Upper lobe of right lung (tissue), 1 donor: ENCODE measurements around the gene RAD52. TPM values are rescaled to one million over a fixed set of nuclear protein-coding genes. Genes with fewer than 3 reads are reported as not detected.

ENCODE experiments used
- ATAC-seq: fragments of 200-7000 bp; cut with Tn5 transposase; one replicate; pipeline ENCODE4 v1.9.1; 2020; ENCODE audit warnings: mild to moderate bottlenecking, moderate library complexity
- DNase-seq: peaks from one replicate; pipeline ENCODE4 v3.0.0-alpha.2; 2020
- H3K27ac ChIP-seq: fragments of 200-600 bp; one replicate; pipeline ENCODE4 v1.8.0; 2022
- H3K27me3 ChIP-seq: fragments of 200-600 bp; one replicate; pipeline ENCODE4 v1.8.0; 2022; ENCODE audit warnings: mild to moderate bottlenecking
- H3K36me3 ChIP-seq: fragments of 200-600 bp; one replicate; pipeline ENCODE4 v1.8.0; 2022
- H3K4me1 ChIP-seq: fragments of 200-600 bp; one replicate; pipeline ENCODE4 v1.8.0; 2022
- H3K4me3 ChIP-seq: fragments of 200-600 bp; one replicate; pipeline ENCODE4 v1.8.0; 2022; ENCODE audit warnings: mild to moderate bottlenecking
- H3K9me3 ChIP-seq: fragments of 200-600 bp; one replicate; pipeline ENCODE4 v1.8.0; 2022
- intact Hi-C: fragments of 100-400 bp; cut with DNase I; formaldehyde crosslinking; loops from one replicate; pipeline ENCODE4 v1.11.0; 2022
- total RNA-seq: library from RNA; stranded (reverse); fragmentation: NEBNext Ultra II Directional; extraction: Animal tissue kit (Norgen Biotek cat#: 25700); gene quantifications from one replicate; pipeline ENCODE4 v1.2.1, GENCODE V29; 2021
- TF ChIP-seq, protein P1 (sequence below): fragments of 200-600 bp; IDR thresholded peaks from one replicate; pipeline ENCODE4 v1.8.0; 2022; ENCODE audit warnings: antibody characterized with exemption
- donor health status: DM: no; HTN: yes; CAD: no; lungs with severe emphysema.

RAD52 gene
- total RNA-seq, 1 donor from 2014 or later = 13.3 TPM

DNA sequence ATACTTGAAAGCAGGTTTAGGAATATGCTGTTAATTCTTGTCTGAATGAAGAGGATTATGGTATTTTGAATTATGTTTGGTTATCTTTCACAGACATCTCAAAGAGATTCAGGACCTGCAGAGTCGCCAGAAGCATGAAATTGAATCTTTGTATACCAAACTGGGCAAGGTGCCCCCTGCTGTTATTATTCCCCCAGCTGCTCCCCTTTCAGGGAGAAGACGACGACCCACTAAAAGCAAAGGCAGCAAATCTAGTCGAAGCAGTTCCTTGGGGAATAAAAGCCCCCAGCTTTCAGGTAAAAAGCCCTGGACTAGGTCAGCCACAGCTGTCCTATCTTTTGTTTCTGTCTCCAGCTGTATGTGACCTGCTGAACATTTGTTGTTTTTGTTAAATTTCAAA is 52.1 kb downstream of the RAD52 start:
- Histone ChIP-seq H3K9me3 (no peaks in the 10 kb centered on the region), H3K4me3 (no peak overlapping the region), H3K36me3 (peaks cover 90% of the 10 kb centered on the region), H3K27me3 (no peaks in the 10 kb centered on the region), H3K4me1 (no peaks in the 10 kb centered on the region), H3K27ac (no peak overlapping the region)
- DNase-seq (no peak), ATAC-seq (no peak)
- intact Hi-C loops = no loop called here
- TF ChIP-seq, protein P1, sequence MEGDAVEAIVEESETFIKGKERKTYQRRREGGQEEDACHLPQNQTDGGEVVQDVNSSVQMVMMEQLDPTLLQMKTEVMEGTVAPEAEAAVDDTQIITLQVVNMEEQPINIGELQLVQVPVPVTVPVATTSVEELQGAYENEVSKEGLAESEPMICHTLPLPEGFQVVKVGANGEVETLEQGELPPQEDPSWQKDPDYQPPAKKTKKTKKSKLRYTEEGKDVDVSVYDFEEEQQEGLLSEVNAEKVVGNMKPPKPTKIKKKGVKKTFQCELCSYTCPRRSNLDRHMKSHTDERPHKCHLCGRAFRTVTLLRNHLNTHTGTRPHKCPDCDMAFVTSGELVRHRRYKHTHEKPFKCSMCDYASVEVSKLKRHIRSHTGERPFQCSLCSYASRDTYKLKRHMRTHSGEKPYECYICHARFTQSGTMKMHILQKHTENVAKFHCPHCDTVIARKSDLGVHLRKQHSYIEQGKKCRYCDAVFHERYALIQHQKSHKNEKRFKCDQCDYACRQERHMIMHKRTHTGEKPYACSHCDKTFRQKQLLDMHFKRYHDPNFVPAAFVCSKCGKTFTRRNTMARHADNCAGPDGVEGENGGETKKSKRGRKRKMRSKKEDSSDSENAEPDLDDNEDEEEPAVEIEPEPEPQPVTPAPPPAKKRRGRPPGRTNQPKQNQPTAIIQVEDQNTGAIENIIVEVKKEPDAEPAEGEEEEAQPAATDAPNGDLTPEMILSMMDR = no peak

DNA sequence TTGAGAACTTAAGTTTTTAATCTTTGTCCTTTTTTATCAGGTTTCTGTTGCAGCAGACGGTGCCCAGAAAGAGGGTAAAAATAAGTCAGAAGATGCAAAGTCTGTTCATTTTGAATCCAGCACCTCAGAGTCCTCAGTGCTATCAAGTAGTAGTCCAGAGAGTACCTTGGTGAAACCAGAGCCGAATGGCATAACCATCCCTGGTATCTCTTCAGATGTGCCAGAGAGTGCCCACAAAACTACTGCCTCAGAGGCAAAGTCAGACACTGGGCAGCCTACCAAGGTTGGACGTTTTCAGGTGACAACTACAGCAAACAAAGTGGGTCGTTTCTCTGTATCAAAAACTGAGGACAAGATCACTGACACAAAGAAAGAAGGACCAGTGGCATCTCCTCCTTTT is 53.5 kb downstream of the RAD52 start:
- DNase-seq = no peak
- Histone ChIP-seq H3K4me3 (no peak overlapping the region), H3K27ac (no peak overlapping the region), H3K9me3 (no peaks in the 10 kb centered on the region), H3K36me3 (peaks cover 90% of the 10 kb centered on the region), H3K27me3 (no peaks in the 10 kb centered on the region), H3K4me1 (no peaks in the 10 kb centered on the region)
- TF ChIP-seq, protein P1 = no peak
- intact Hi-C loops = no loop called here
- ATAC-seq = no peak

GRCh38 chr12:894226-894625 is 55.3 kb downstream of the RAD52 start:
- TF ChIP-seq, protein P1 = no peak
- Histone ChIP-seq H3K36me3 (peaks cover 90% of the 10 kb centered on the region), H3K27ac (no peak overlapping the region), H3K4me1 (no peaks in the 10 kb centered on the region), H3K4me3 (no peak overlapping the region), H3K9me3 (no peaks in the 10 kb centered on the region), H3K27me3 (no peaks in the 10 kb centered on the region)
- no peak for DNase-seq
- ATAC-seq = no peak
- intact Hi-C loops = no loop called here

GRCh38 chr12:886206-886605 is 63.3 kb downstream of the RAD52 start:
- Histone ChIP-seq H3K9me3 (no peaks in the 10 kb centered on the region), H3K4me3 (no peak overlapping the region), H3K27ac (no peak overlapping the region), H3K4me1 (no peaks in the 10 kb centered on the region), H3K36me3 (peaks cover 100% of the 10 kb centered on the region), H3K27me3 (no peaks in the 10 kb centered on the region)
- ATAC-seq (no peak), DNase-seq (no peak)
- intact Hi-C loops = no loop called here
- TF ChIP-seq, protein P1 = no peak

DNA sequence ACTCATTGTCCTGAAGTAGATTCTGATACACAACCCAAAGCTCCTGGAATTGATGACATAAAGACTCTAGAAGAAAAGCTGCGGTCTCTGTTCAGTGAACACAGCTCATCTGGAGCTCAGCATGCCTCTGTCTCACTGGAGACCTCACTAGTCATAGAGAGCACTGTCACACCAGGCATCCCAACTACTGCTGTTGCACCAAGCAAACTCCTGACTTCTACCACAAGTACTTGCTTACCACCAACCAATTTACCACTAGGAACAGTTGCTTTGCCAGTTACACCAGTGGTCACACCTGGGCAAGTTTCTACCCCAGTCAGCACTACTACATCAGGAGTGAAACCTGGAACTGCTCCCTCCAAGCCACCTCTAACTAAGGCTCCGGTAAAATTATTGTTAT is 63.8 kb downstream of the RAD52 start:
- Histone ChIP-seq H3K27ac (no peak overlapping the region), H3K36me3 (peaks cover 100% of the 10 kb centered on the region)
- intact Hi-C loops = no loop called here

More for the DNA sequence above, 63.8 kb downstream of the RAD52 start:
- H3K4me3 ChIP-seq = no peak overlapping the region
- DNase-seq (no peak), ATAC-seq (no peak)
- no peaks in the 10 kb centered on the region for H3K9me3 ChIP-seq
- H3K4me1 ChIP-seq = no peaks in the 10 kb centered on the region
- TF ChIP-seq, protein P1 = no peak
- H3K27me3 ChIP-seq = no peaks in the 10 kb centered on the region
